Measurements from ENCODE around the gene RPE65.

The RPE65 gene

DNA sequence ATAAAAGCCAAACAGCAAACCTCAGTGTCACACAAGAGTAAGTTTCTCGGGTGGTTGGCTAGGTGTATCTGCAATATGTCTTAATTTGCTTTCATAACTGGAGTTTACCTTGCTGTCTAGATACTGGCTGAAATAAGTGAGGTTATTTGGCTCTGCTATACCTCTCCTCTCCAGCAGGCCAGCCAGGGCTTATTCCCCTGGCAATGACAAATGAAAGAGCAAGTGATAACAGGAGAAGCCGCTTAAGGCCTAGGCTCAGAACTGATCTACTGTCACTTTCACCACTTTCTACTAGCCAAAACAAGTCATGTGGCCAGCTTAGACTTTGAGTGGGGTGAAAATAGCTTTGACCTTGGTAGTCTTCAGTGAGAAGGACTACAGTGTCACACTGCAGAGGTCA, 4.8 kb upstream of the RPE65 start:
- CTCF ChIA-PET, result no interaction called here

DNA sequence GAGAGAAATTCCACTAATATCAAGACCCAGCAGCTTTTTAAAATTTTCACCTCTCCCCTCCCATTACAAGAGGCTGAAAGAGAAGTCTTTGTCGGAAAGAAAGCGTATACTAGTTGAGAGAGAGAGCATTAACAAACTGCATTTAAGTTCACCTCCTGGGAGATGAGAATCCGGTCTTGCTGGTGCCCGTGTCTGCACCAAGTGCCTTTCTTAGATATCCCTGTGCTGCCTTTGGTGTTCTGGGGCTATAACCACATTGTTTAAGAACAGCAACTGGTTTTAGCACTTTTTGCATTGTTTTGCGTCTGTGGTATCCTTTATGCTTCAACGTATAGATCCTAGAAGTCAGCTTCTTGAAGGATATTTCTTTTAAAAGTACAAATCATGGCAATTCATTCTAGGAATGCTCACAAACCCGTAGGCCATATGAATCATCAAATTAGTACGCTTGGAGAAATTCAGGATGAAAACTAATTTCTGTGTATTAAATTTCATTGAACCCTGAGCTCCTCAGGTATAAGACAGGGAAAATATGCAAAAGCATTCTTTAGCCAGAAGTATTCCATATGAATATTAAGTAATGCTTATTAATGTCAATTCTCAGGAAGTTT, 3.4 kb upstream of the RPE65 start:
- ChIA-PET POLR2A (no interaction called here), CTCF (interaction anchor here (1.0 kb wide), 1 partner anchor 10 kb away, joined by 3 read pairs; no protein-coding TSS in a partner anchor)
- DNase-seq, result no peak
- H3K9me3 ChIP-seq (ENCODE audit: control extremely low read depth in 1 of 5, control insufficient read depth in 4 of 5, insufficient read depth in 2 of 5, low read depth in 1 of 5, low read length in 4 of 5), result no peaks in the 10 kb centered on the region
- WGBS (ENCODE audit: insufficient coverage), result 96% methylated on average over 6 of the region's 8 CpGs
- H3K4me3 ChIP-seq (ENCODE audit: control insufficient read depth in 1 of 7, extremely low read depth in 1 of 7, insufficient read depth in 4 of 7, low read depth in 2 of 7, low read length in 6 of 7), result no peak overlapping the region
- H3K27ac ChIP-seq (ENCODE audit: insufficient read depth in 1 of 2, low read depth in 1 of 2, low read length in 2 of 2, poor library complexity in 1 of 2, severe bottlenecking in 2 of 2), result no peak overlapping the region
- H3K27me3 ChIP-seq (replicated peaks in 2 of 5; ENCODE audit: control insufficient read depth in 4 of 5, insufficient read depth in 5 of 5, low read length in 4 of 5), result peaks cover 0 to 3% (median 0%) of the 10 kb centered on the region in 5 experiments
- no peaks in the 10 kb centered on the region for H3K4me1 ChIP-seq (ENCODE audit: control extremely low read depth in 1 of 4, control insufficient read depth in 4 of 4, insufficient read depth in 4 of 4, low read length in 3 of 4)
- H3K36me3 ChIP-seq (ENCODE audit: control insufficient read depth in 4 of 4, insufficient read depth in 4 of 4, low read length in 3 of 4), result no peaks in the 10 kb centered on the region

More for the DNA sequence above, 4.8 kb upstream of the RPE65 start:
- Histone ChIP-seq H3K27me3 (replicated peaks in 2 of 5; ENCODE audit: control insufficient read depth in 4 of 5, insufficient read depth in 5 of 5, low read length in 4 of 5) (peaks cover 0 to 3% (median 0%) of the 10 kb centered on the region in 5 experiments), H3K36me3 (ENCODE audit: control insufficient read depth in 4 of 4, insufficient read depth in 4 of 4, low read length in 3 of 4) (no peaks in the 10 kb centered on the region), H3K9me3 (ENCODE audit: control extremely low read depth in 1 of 5, control insufficient read depth in 4 of 5, insufficient read depth in 2 of 5, low read depth in 1 of 5, low read length in 4 of 5) (no peaks in the 10 kb centered on the region), H3K4me3 (ENCODE audit: control insufficient read depth in 1 of 7, extremely low read depth in 1 of 7, insufficient read depth in 4 of 7, low read depth in 2 of 7, low read length in 6 of 7) (no peak overlapping the region), H3K27ac (ENCODE audit: insufficient read depth in 1 of 2, low read depth in 1 of 2, low read length in 2 of 2, poor library complexity in 1 of 2, severe bottlenecking in 2 of 2) (no peak overlapping the region), H3K4me1 (ENCODE audit: control extremely low read depth in 1 of 4, control insufficient read depth in 4 of 4, insufficient read depth in 4 of 4, low read length in 3 of 4) (no peaks in the 10 kb centered on the region)
- no peak for DNase-seq
- POLR2A ChIA-PET, result no interaction called here
- WGBS (ENCODE audit: insufficient coverage), result no CpG with 5 or more reads among the region's 2 CpGs

DNA sequence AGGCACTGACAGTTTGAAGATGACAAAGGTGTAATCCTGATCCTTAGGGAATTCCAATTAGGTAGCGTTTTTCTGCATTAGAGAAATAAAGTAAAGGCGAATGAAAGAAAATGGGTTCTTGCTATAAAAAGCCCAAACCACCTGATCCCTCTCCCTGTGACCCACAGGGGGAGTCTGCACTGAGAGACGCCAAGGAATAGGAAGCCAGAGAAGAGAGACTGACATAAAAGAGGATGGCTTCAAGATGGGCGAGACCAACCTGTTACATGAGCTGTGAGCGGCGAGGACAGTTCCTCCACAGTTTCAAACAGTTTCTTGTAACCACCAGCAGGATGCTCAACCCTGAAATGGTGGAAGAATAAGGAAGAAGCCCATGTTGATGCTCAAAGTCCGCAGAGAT, 1.4 kb downstream of the RPE65 start:
- DNase-seq, result no peak
- H3K4me1 ChIP-seq (ENCODE audit: control extremely low read depth in 1 of 4, control insufficient read depth in 4 of 4, insufficient read depth in 4 of 4, low read length in 3 of 4), result no peaks in the 10 kb centered on the region
- CTCF ChIA-PET, result no interaction called here
- H3K36me3 ChIP-seq (ENCODE audit: control insufficient read depth in 4 of 4, insufficient read depth in 4 of 4, low read length in 3 of 4), result no peaks in the 10 kb centered on the region
- H3K4me3 ChIP-seq (ENCODE audit: control insufficient read depth in 1 of 7, extremely low read depth in 1 of 7, insufficient read depth in 4 of 7, low read depth in 2 of 7, low read length in 6 of 7), result no peak overlapping the region
- WGBS (ENCODE audit: insufficient coverage), result 90% methylated on average over 6 of the region's 7 CpGs
- no peaks in the 10 kb centered on the region for H3K9me3 ChIP-seq (ENCODE audit: control extremely low read depth in 1 of 5, control insufficient read depth in 4 of 5, insufficient read depth in 2 of 5, low read depth in 1 of 5, low read length in 4 of 5)
- POLR2A ChIA-PET, result no interaction called here
- H3K27ac ChIP-seq (ENCODE audit: insufficient read depth in 1 of 2, low read depth in 1 of 2, low read length in 2 of 2, poor library complexity in 1 of 2, severe bottlenecking in 2 of 2), result no peak overlapping the region
- no peaks in the 10 kb centered on the region for H3K27me3 ChIP-seq (replicated peaks in 2 of 5; ENCODE audit: control insufficient read depth in 4 of 5, insufficient read depth in 5 of 5, low read length in 4 of 5)

DNA sequence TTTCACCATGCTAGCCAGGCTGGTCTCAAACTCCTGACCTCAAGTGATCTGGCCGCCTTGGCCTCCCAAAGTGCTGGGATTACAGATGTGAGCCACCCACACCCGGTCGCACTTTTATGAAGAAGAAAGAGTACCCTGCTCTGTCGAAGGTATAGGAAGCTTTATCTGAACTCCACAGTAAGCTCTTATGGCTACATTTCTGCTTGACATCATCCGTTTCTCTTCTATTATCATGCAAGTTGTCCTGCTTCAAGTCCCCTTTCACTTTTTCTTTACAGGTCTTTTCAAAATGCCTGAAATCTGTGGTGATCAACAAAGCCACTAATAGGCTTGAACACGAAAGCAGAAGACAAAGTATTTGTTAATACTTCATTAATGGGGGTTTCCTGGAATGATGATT, 4.0 kb downstream of the RPE65 start:
- ChIA-PET POLR2A (no interaction called here), CTCF (interaction anchor here (1.9 kb wide), 1 partner anchor 329 kb away, joined by 8 read pairs; no protein-coding TSS in a partner anchor)
- WGBS (ENCODE audit: insufficient coverage), result 96% methylated on average over 6 of the region's 6 CpGs

DNA sequence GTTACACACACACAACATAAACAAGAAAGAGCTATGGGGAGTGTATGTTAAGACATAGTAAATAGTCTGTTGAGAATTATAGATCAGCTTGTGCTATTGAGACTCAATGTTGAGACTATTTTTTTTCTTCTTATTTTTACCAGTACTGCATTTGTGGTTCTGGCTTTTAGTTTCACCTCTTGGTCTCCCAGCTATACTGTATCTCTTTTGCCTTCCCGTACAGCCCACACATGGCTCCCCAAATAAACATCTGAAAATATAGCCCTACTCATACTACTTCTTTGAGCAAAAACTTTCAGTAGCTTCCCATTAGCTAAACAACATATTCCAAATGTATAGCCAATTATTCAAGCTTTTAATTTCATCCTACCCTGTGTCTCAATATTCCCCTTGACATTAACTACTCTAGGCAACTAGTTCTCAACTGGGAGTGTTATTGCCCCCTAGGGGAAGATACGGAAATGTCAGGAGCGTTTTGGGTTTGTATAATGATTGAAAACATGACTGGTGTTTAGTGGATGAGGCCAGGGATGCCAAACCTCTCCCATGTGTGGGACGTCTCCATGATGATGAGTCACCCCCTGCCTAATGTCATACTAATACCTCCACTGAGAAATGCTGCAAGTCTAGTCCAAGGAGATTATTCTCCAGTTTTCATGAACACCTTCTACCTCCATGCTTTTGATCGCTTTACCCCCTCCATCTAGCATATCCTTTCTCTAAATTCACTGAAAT, 6.8 kb downstream of the RPE65 start:
- Histone ChIP-seq H3K27ac (ENCODE audit: insufficient read depth in 1 of 2, low read depth in 1 of 2, low read length in 2 of 2, poor library complexity in 1 of 2, severe bottlenecking in 2 of 2) (no peak overlapping the region), H3K36me3 (ENCODE audit: control insufficient read depth in 4 of 4, insufficient read depth in 4 of 4, low read length in 3 of 4) (no peaks in the 10 kb centered on the region), H3K9me3 (ENCODE audit: control extremely low read depth in 1 of 5, control insufficient read depth in 4 of 5, insufficient read depth in 2 of 5, low read depth in 1 of 5, low read length in 4 of 5) (no peaks in the 10 kb centered on the region), H3K4me3 (ENCODE audit: control insufficient read depth in 1 of 7, extremely low read depth in 1 of 7, insufficient read depth in 4 of 7, low read depth in 2 of 7, low read length in 6 of 7) (no peak overlapping the region), H3K4me1 (ENCODE audit: control extremely low read depth in 1 of 4, control insufficient read depth in 4 of 4, insufficient read depth in 4 of 4, low read length in 3 of 4) (no peaks in the 10 kb centered on the region), H3K27me3 (replicated peaks in 2 of 5; ENCODE audit: control insufficient read depth in 4 of 5, insufficient read depth in 5 of 5, low read length in 4 of 5) (peaks cover 0 to 2% (median 0%) of the 10 kb centered on the region in 5 experiments)
- CTCF ChIA-PET, result interaction anchor here (0.7 to 2.1 kb wide), 13 partner anchors 10 to 590 kb away, joined by 3 to 19 read pairs (median 4); no protein-coding TSS in a partner anchor
- DNase-seq, result peak; percentile 29 to 53 (median 50)
- POLR2A ChIA-PET, result no interaction called here
- 100% methylated on average over 2 of the region's 5 CpGs for WGBS (ENCODE audit: insufficient coverage)

More for the DNA sequence above, 4.0 kb downstream of the RPE65 start:
- Histone ChIP-seq H3K9me3 (ENCODE audit: control extremely low read depth in 1 of 5, control insufficient read depth in 4 of 5, insufficient read depth in 2 of 5, low read depth in 1 of 5, low read length in 4 of 5) (no peaks in the 10 kb centered on the region), H3K27me3 (replicated peaks in 2 of 5; ENCODE audit: control insufficient read depth in 4 of 5, insufficient read depth in 5 of 5, low read length in 4 of 5) (peaks cover 0 to 2% (median 0%) of the 10 kb centered on the region in 5 experiments), H3K4me3 (ENCODE audit: control insufficient read depth in 1 of 7, extremely low read depth in 1 of 7, insufficient read depth in 4 of 7, low read depth in 2 of 7, low read length in 6 of 7) (no peak overlapping the region), H3K4me1 (ENCODE audit: control extremely low read depth in 1 of 4, control insufficient read depth in 4 of 4, insufficient read depth in 4 of 4, low read length in 3 of 4) (no peaks in the 10 kb centered on the region), H3K36me3 (ENCODE audit: control insufficient read depth in 4 of 4, insufficient read depth in 4 of 4, low read length in 3 of 4) (no peaks in the 10 kb centered on the region), H3K27ac (ENCODE audit: insufficient read depth in 1 of 2, low read depth in 1 of 2, low read length in 2 of 2, poor library complexity in 1 of 2, severe bottlenecking in 2 of 2) (no peak overlapping the region)
- DNase-seq, result no peak

DNA sequence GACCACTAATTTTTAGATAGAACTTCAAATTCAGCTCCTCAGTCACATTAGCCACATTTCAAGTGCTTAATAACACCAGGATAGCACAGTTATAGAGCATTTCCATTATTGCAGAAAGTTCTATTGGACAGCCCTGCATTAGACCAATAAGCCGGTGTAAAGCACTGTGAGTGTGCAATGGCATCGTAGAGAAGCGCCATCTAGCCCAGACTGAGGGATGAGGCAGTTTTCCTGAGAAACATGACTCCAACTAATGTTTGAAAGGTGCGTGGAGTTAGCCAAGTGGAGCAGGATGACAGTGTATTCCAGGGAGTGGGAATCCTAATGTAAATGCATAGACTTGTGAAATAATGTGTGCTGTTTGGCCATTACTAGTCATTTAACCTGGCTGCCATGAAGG, 7.7 kb downstream of the RPE65 start:
- ChIA-PET POLR2A (no interaction called here), CTCF (interaction anchor here (0.9 to 2.1 kb wide), 6 partner anchors 15 to 329 kb away, joined by 3 to 19 read pairs (median 4); no protein-coding TSS in a partner anchor)
- no peak overlapping the region for H3K4me3 ChIP-seq (ENCODE audit: control insufficient read depth in 1 of 7, extremely low read depth in 1 of 7, insufficient read depth in 4 of 7, low read depth in 2 of 7, low read length in 6 of 7)
- WGBS (ENCODE audit: insufficient coverage), result 95% methylated on average over 4 of the region's 4 CpGs
- no peaks in the 10 kb centered on the region for H3K36me3 ChIP-seq (ENCODE audit: control insufficient read depth in 4 of 4, insufficient read depth in 4 of 4, low read length in 3 of 4)
- no peaks in the 10 kb centered on the region for H3K9me3 ChIP-seq (ENCODE audit: control extremely low read depth in 1 of 5, control insufficient read depth in 4 of 5, insufficient read depth in 2 of 5, low read depth in 1 of 5, low read length in 4 of 5)
- no peak overlapping the region for H3K27ac ChIP-seq (ENCODE audit: insufficient read depth in 1 of 2, low read depth in 1 of 2, low read length in 2 of 2, poor library complexity in 1 of 2, severe bottlenecking in 2 of 2)
- peaks cover 0 to 2% (median 0%) of the 10 kb centered on the region in 5 experiments for H3K27me3 ChIP-seq (replicated peaks in 2 of 5; ENCODE audit: control insufficient read depth in 4 of 5, insufficient read depth in 5 of 5, low read length in 4 of 5)
- no peaks in the 10 kb centered on the region for H3K4me1 ChIP-seq (ENCODE audit: control extremely low read depth in 1 of 4, control insufficient read depth in 4 of 4, insufficient read depth in 4 of 4, low read length in 3 of 4)
- DNase-seq, result no peak

DNA sequence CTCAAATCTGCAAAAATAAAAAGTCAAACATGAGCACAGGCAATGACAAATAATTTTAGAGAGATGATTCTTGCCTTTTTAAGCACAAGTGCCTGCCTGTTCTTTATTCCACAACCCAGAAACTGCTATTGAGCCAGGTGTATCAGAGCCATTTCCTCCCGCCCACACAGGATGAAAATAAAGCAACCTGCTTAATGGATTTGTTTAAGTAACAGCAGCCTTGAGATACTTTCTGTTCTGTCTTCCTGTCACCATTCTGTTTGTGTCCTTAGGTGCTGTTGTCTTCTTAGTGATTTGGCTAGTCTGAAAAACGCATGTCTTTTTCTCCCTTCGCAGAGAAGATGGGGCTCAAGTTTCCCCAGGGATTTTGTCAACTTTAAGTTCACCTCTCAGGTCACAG, 11.4 kb downstream of the RPE65 start:
- Histone ChIP-seq H3K27ac (ENCODE audit: insufficient read depth in 1 of 2, low read depth in 1 of 2, low read length in 2 of 2, poor library complexity in 1 of 2, severe bottlenecking in 2 of 2) (no peak overlapping the region), H3K4me1 (ENCODE audit: control extremely low read depth in 1 of 4, control insufficient read depth in 4 of 4, insufficient read depth in 4 of 4, low read length in 3 of 4) (no peaks in the 10 kb centered on the region), H3K27me3 (replicated peaks in 2 of 5; ENCODE audit: control insufficient read depth in 4 of 5, insufficient read depth in 5 of 5, low read length in 4 of 5) (peaks cover 0 to 2% (median 0%) of the 10 kb centered on the region in 5 experiments), H3K4me3 (ENCODE audit: control insufficient read depth in 1 of 7, extremely low read depth in 1 of 7, insufficient read depth in 4 of 7, low read depth in 2 of 7, low read length in 6 of 7) (no peak overlapping the region), H3K36me3 (ENCODE audit: control insufficient read depth in 4 of 4, insufficient read depth in 4 of 4, low read length in 3 of 4) (no peaks in the 10 kb centered on the region), H3K9me3 (ENCODE audit: control extremely low read depth in 1 of 5, control insufficient read depth in 4 of 5, insufficient read depth in 2 of 5, low read depth in 1 of 5, low read length in 4 of 5) (no peaks in the 10 kb centered on the region)
- CTCF ChIA-PET, result no interaction called here
- DNase-seq, result no peak
- WGBS (ENCODE audit: insufficient coverage), result 80% methylated on average over 3 of the region's 3 CpGs
- POLR2A ChIA-PET, result no interaction called here
